Measurements from ENCODE around the gene RBP7.

Gene RBP7

DNA sequence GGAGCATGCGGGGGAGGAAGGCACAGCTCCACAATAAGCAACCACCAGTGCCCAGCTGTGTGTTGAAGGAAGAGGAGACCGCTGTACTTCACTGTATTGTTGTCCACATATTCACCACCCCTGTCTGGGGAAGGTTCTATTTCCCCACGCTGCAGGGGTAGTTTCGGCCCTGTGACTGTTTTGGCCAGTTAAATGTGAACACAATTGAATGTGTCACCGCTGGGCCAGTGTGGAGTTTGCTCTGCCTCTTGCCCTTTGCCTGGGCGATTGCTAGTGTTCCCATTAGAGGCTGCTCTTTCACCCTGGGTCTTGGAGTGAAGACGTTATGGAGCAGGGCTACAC, 68.3 kb downstream of the RBP7 start:
- no peak for DNase-seq (ENCODE audit: low read depth)
- no peak overlapping the region for H3K4me3 ChIP-seq (ENCODE audit: low read depth, low read length)
- TF ChIP-seq CTCF (IDR thresholded peaks at IDR 0.05; ENCODE audit: low read depth, low read length, missing control alignments), result no peak

All from GM12864 (cell line).